GM12872 (cell line): ENCODE results near the gene KHDC3L.

Experiments
- CTCF ChIP-seq: IDR thresholded peaks from 3 replicates; pipeline ENCODE4 v1.5.1; 2011; ENCODE audit warnings: low read depth, mild to moderate bottlenecking, low read length, moderate library complexity; ENCODE audit not compliant: insufficient read depth

KHDC3L gene

GRCh38 chr6:73362869-73363536 is 545 bp downstream of the KHDC3L start:
- no peak for TF ChIP-seq CTCF

GRCh38 chr6:73363537-73363875 is 1.0 kb downstream of the KHDC3L start:
- no peak for TF ChIP-seq CTCF

- no peak for TF ChIP-seq CTCF
Measured at GRCh38 chr6:73364121-73364520, 1.7 kb downstream of the KHDC3L start.

DNA sequence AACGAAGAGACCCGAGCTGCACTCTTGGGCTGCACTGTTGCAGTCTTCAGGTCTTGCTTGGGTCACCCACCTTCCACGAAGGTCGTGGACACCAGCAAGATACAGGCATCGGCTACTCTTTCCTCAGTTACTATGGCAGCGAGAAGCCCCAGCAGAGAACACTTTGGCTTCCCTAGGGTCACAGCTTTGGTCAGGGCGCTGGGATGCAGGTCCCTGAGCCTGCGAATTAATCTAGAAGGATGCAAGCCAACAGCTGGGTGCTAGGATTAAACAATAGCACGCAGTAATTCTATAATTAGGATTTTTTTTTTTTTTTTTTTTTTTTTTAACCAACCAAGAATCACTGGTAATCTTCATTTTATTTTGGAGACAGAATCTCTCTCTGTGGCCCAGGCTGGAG is 2.1 kb downstream of the KHDC3L start:
- no peak for TF ChIP-seq CTCF

- TF ChIP-seq CTCF: no peak
Measured at GRCh38 chr6:73367761-73368355, 5.4 kb downstream of the KHDC3L start.

GRCh38 chr6:73368675-73369074 is 6.2 kb downstream of the KHDC3L start:
- TF ChIP-seq CTCF: no peak

- TF ChIP-seq CTCF: no peak
Measured at GRCh38 chr6:73369157-73369556, 6.7 kb downstream of the KHDC3L start.

DNA sequence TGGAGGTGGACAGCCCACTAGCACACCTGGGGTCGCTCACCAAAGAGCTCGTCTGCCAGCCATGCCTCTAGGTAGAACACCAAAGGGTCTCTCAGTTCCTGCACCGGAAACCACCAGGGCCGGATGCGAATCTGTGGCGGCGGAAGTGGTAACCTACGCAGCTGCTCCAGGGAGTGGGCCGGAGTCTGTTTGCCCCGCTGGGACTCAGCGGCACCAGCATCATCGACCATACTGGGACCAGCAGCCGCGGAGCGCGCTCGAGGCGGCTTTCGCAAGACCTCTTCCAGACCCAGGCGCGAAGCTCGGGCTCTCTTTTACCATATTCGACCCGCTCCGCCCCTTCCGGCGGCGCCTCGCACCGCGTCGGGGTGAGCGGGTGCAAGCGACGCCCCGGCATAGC is 7.1 kb downstream of the KHDC3L start, which contains the start of gene OOEP:
Gene OOEP (minus strand): TSS at position 335 of the 400 bp plus-strand sequence. CDS start 105 bp downstream, at position 230.
- no peak for TF ChIP-seq CTCF
